PC-9 (cell line): ENCODE results near the gene STPG3. TPM values are rescaled to one million over a fixed set of nuclear protein-coding genes. Genes with fewer than 3 reads are reported as not detected.

Experiments used
- BruUV-seq: library from RNA; stranded (reverse); fragments of 400-500 nt; replicated peaks from 2 replicates; lab custom pipeline; 2021; lab: Mats Ljungman, UMichigan
- CTCF ChIA-PET: fragments of 300-600 bp; sonication (Branson Sonifier 250); formaldehyde crosslinking; loops from one replicate; lab custom pipeline; 2022; ENCODE audit warnings: antibody characterized with exemption; lab: Charles Lee
- POLR2A ChIA-PET: fragments of 300-600 bp; sonication (Branson Sonifier 250); formaldehyde crosslinking; loops from one replicate; lab custom pipeline; 2022; ENCODE audit warnings: antibody characterized with exemption; ENCODE audit not compliant: unreplicated experiment; lab: Charles Lee
- DNase-seq, 2 experiments: peaks; one replicate each; pipeline versions ENCODE4 v3.0.0 to v3.0.0-alpha.2; 2015 to 2022; ENCODE audit warnings: mixed read lengths in 1 of 2
- H2AFZ ChIP-seq: fragments of 200-600 bp; sonication (generic); 2 replicates; pipeline ENCODE4 v1.8.1; 2017; ENCODE audit warnings: antibody characterized with exemption
- H3F3A ChIP-seq: fragments of 200-600 bp; sonication (generic); 2 replicates; pipeline ENCODE4 v1.8.1; 2017; ENCODE audit warnings: antibody characterized with exemption, mild to moderate bottlenecking, low read depth; ENCODE audit not compliant: insufficient read depth
- H3K27ac ChIP-seq: fragments of 200-600 bp; sonication (generic); 2 replicates; pipeline ENCODE4 v1.6.1; 2016; ENCODE audit warnings: mixed run types
- H3K27me3 ChIP-seq: fragments of 200-600 bp; sonication (generic); 2 replicates; pipeline ENCODE4 v1.6.1; 2016; ENCODE audit warnings: low read depth, mixed run types; ENCODE audit not compliant: insufficient read depth
- H3K36me3 ChIP-seq: fragments of 200-600 bp; sonication (generic); 2 replicates; pipeline ENCODE4 v1.6.1; 2016; ENCODE audit warnings: low read depth, mixed run types
- H3K4me1 ChIP-seq: fragments of 200-600 bp; sonication (generic); replicated peaks from 2 replicates; pipeline ENCODE4 v1.6.1; 2016; ENCODE audit warnings: mixed run types; ENCODE audit not compliant: insufficient read depth
- H3K4me2 ChIP-seq: fragments of 200-600 bp; sonication (generic); 2 replicates; pipeline ENCODE4 v1.6.1; 2017; ENCODE audit warnings: mixed run types
- H3K4me3 ChIP-seq: fragments of 200-600 bp; sonication (generic); 2 replicates; pipeline ENCODE4 v1.6.1; 2016; ENCODE audit warnings: mixed run types
- H3K79me2 ChIP-seq: fragments of 200-600 bp; sonication (generic); 2 replicates; pipeline ENCODE4 v1.6.1; 2017; ENCODE audit warnings: low read depth, mixed run types
- H3K9me2 ChIP-seq: fragments of 200-600 bp; sonication (generic); 2 replicates; pipeline ENCODE4 v1.8.1; 2017; ENCODE audit warnings: mild to moderate bottlenecking; ENCODE audit not compliant: insufficient read depth
- H3K9me3 ChIP-seq: fragments of 200-600 bp; sonication (generic); 2 replicates; pipeline ENCODE4 v1.8.1; 2016; ENCODE audit warnings: low read depth; ENCODE audit not compliant: insufficient read depth
- H4K20me1 ChIP-seq: fragments of 200-600 bp; sonication (generic); 2 replicates; pipeline ENCODE4 v1.8.1; 2017; ENCODE audit not compliant: insufficient read depth
- CTCF ChIP-seq: fragments of 200-600 bp; sonication (generic); conservative IDR thresholded peaks from 2 replicates; pipeline ENCODE4 v1.6.1; 2017; ENCODE audit warnings: mixed run types, antibody characterized with exemption, mild to moderate bottlenecking, moderate library complexity
- EZH2 ChIP-seq: fragments of 200-600 bp; sonication (generic); IDR thresholded peaks from 2 replicates; pipeline ENCODE4 v1.8.0; 2017; ENCODE audit warnings: antibody characterized with exemption, low read depth
- intact Hi-C: fragments of 100-400 bp; cut with micrococcal nuclease; formaldehyde crosslinking; loops from one replicate; pipeline ENCODE4 v1.10.0; 2022; ENCODE audit not compliant: unreplicated experiment
- total RNA-seq: library from RNA; stranded (reverse); gene quantifications from 2 replicates; pipeline ENCODE4 v1.2.3, GENCODE V29; 2021

The STPG3 gene
- total RNA-seq, 1 experiment from 2014 or later = 0.46 TPM

GRCh38 chr9:137263506-137263905, 12.4 kb downstream of the STPG3 start:
- Histone ChIP-seq H3K27me3 (no peaks in the 10 kb centered on the region), H3K27ac (no peak overlapping the region), H3K4me1 (no peaks in the 10 kb centered on the region), H3K79me2 (no peaks in the 10 kb centered on the region), H2AFZ (no peak overlapping the region), H3K4me3 (no peak overlapping the region), H3K9me3 (no peaks in the 10 kb centered on the region), H3K9me2 (no peaks in the 10 kb centered on the region), H4K20me1 (no peaks in the 10 kb centered on the region; the same call in 1 of the 2 replicates), H3K4me2 (no peak overlapping the region), H3K36me3 (no peaks in the 10 kb centered on the region), H3F3A (peaks cover 17% of the 10 kb centered on the region)
- ChIA-PET CTCF (no interaction called here), POLR2A (no interaction called here)
- intact Hi-C loops = no loop called here
- DNase-seq = no peak
- no peak for TF ChIP-seq EZH2
- TF ChIP-seq CTCF = no peak
- BruUV-seq = no TSS peak

GRCh38 chr9:137264067-137264466, 13.0 kb downstream of the STPG3 start:
- H3K9me2 ChIP-seq = no peaks in the 10 kb centered on the region
- H3K4me3 ChIP-seq = no peak overlapping the region
- ChIA-PET CTCF (no interaction called here), POLR2A (no interaction called here)
- H3K4me1 ChIP-seq = no peaks in the 10 kb centered on the region
- H3K27ac ChIP-seq = no peak overlapping the region
- no peaks in the 10 kb centered on the region for H3K79me2 ChIP-seq
- intact Hi-C loops = no loop called here
- H3F3A ChIP-seq = peaks cover 13% of the 10 kb centered on the region
- BruUV-seq = no TSS peak
- H3K9me3 ChIP-seq = no peaks in the 10 kb centered on the region
- no peak overlapping the region for H2AFZ ChIP-seq
- no peak for DNase-seq
- H3K4me2 ChIP-seq = no peak overlapping the region
- no peaks in the 10 kb centered on the region for H3K27me3 ChIP-seq
- H3K36me3 ChIP-seq = no peaks in the 10 kb centered on the region
- no peak for TF ChIP-seq EZH2
- no peak for TF ChIP-seq CTCF
- H4K20me1 ChIP-seq = no peaks in the 10 kb centered on the region; the same call in 1 of the 2 replicates

GRCh38 chr9:137265496-137266161, 14.5 kb downstream of the STPG3 start:
- ChIA-PET CTCF (interaction anchor here (0.7 kb wide), 1 partner anchor 194 kb away, joined by 3 read pairs; no protein-coding TSS in a partner anchor), POLR2A (no interaction called here)
- H3K9me3 ChIP-seq = no peaks in the 10 kb centered on the region
- H4K20me1 ChIP-seq = peaks cover 6% of the 10 kb centered on the region
- no peaks in the 10 kb centered on the region for H3K79me2 ChIP-seq
- intact Hi-C loops = no loop called here
- DNase-seq = no peak
- no peaks in the 10 kb centered on the region for H3K9me2 ChIP-seq
- H3K27ac ChIP-seq = no peak overlapping the region
- no peak overlapping the region for H3K4me2 ChIP-seq
- H3K27me3 ChIP-seq = no peaks in the 10 kb centered on the region
- H2AFZ ChIP-seq = no peak overlapping the region
- H3K4me3 ChIP-seq = no peak overlapping the region
- BruUV-seq = no TSS peak
- TF ChIP-seq EZH2 = no peak
- no peak for TF ChIP-seq CTCF
- H3K36me3 ChIP-seq = no peaks in the 10 kb centered on the region
- peaks cover 6% of the 10 kb centered on the region for H3F3A ChIP-seq
- no peaks in the 10 kb centered on the region for H3K4me1 ChIP-seq
